PC-3 (cell line): ENCODE measurements around the gene CFAP99. TPM values are rescaled to one million over a fixed set of nuclear protein-coding genes. Genes with fewer than 3 reads are reported as not detected.

Experiments
- ATAC-seq: fragments of 200-7000 bp; cut with Tn5 transposase; 2 replicates; pipeline ENCODE4 v1.9.1; 2020; ENCODE audit warnings: mild to moderate bottlenecking, moderate library complexity
- BruUV-seq: library from RNA; stranded (reverse); fragments of 400-500 nt; replicated peaks from 2 replicates; lab custom pipeline; 2021; lab: Mats Ljungman, UMichigan
- CTCF ChIA-PET: fragments of 300-600 bp; sonication (Branson Sonifier 250); formaldehyde crosslinking; loops from one replicate; lab custom pipeline; 2022; ENCODE audit warnings: antibody characterized with exemption; lab: Charles Lee
- POLR2A ChIA-PET: fragments of 300-600 bp; sonication (Branson Sonifier 250); formaldehyde crosslinking; loops from one replicate; lab custom pipeline; 2022; ENCODE audit warnings: antibody characterized with exemption; ENCODE audit not compliant: unreplicated experiment; lab: Charles Lee
- DNase-seq: peaks from one replicate; pipeline ENCODE4 v3.0.0-alpha.2; 2015
- H2AFZ ChIP-seq: fragments of 300-600 bp; sonication (generic); 2 replicates; pipeline ENCODE4 v1.6.0; 2016; ENCODE audit warnings: antibody characterized with exemption, low read length
- H3F3A ChIP-seq: fragments of 300-600 bp; sonication (generic); one replicate; pipeline ENCODE4 v1.6.0; 2017; ENCODE audit warnings: antibody characterized with exemption, low read length, control low read depth, mild to moderate bottlenecking; ENCODE audit not compliant: unreplicated experiment
- H3K27ac ChIP-seq: fragments of 300-600 bp; sonication (generic); 2 replicates; pipeline ENCODE4 v1.5.1; 2016; ENCODE audit warnings: mild to moderate bottlenecking, low read length
- H3K27me3 ChIP-seq: fragments of 300-600 bp; sonication (generic); 2 replicates; pipeline ENCODE4 v1.6.1; 2016; ENCODE audit warnings: low read length, mixed read lengths
- H3K36me3 ChIP-seq: fragments of 300-600 bp; sonication (generic); 2 replicates; pipeline ENCODE4 v1.6.1; 2016; ENCODE audit warnings: low read depth, mixed run types, low read length, mixed read lengths
- H3K4me1 ChIP-seq: fragments of 300-600 bp; sonication (generic); 2 replicates; pipeline ENCODE4 v1.5.1; 2016; ENCODE audit warnings: low read length; ENCODE audit not compliant: insufficient read depth
- H3K4me2 ChIP-seq: fragments of 300-600 bp; sonication (generic); 2 replicates; pipeline ENCODE4 v1.6.0; 2016; ENCODE audit warnings: low read length
- H3K4me3 ChIP-seq: fragments of 300-600 bp; sonication (generic); 2 replicates; pipeline ENCODE4 v1.5.1; 2016; ENCODE audit warnings: mild to moderate bottlenecking, low read length, mixed read lengths
- H3K79me2 ChIP-seq: fragments of 300-600 bp; sonication (generic); 2 replicates; pipeline ENCODE4 v1.6.1; 2017; ENCODE audit warnings: low read length, mixed read lengths
- H3K9ac ChIP-seq: fragments of 300-600 bp; sonication (generic); 2 replicates; pipeline ENCODE4 v1.6.0; 2016; ENCODE audit warnings: mild to moderate bottlenecking, low read length
- H3K9me2 ChIP-seq: fragments of 300-600 bp; sonication (generic); replicated peaks from 2 replicates; pipeline ENCODE4 v1.6.1; 2016; ENCODE audit warnings: mixed run types, low read length, mixed read lengths
- H3K9me3 ChIP-seq: fragments of 300-600 bp; sonication (generic); 2 replicates; pipeline ENCODE4 v1.6.1; 2016; ENCODE audit warnings: low read length, mixed read lengths
- H4K20me1 ChIP-seq: fragments of 300-600 bp; sonication (generic); 2 replicates; pipeline ENCODE4 v1.6.1; 2016; ENCODE audit warnings: low read length, mixed read lengths
- CTCF ChIP-seq: fragments of 300-600 bp; sonication (generic); conservative IDR thresholded peaks from 2 replicates; pipeline ENCODE4 v1.5.1; 2017; ENCODE audit warnings: antibody characterized with exemption, low read depth, mild to moderate bottlenecking, low read length
- EZH2 ChIP-seq: fragments of 300-600 bp; sonication (generic); IDR thresholded peaks from one replicate; pipeline ENCODE4 v1.6.1; 2017; ENCODE audit warnings: antibody characterized with exemption, mild to moderate bottlenecking, low read length; ENCODE audit not compliant: unreplicated experiment
- EZH2phosphoT487 ChIP-seq: fragments of 300-600 bp; sonication (generic); IDR thresholded peaks from 2 replicates; pipeline ENCODE4 v1.6.1; 2018; ENCODE audit warnings: mild to moderate bottlenecking, antibody characterized with exemption, low read length, borderline replicate concordance
- intact Hi-C: fragments of 100-400 bp; cut with micrococcal nuclease; formaldehyde crosslinking; loops from 2 replicates; pipeline ENCODE4 v1.9.0; 2023
- total RNA-seq: library from RNA; depleted of rRNA; stranded (reverse); fragments of >200 nt; gene quantifications from 2 replicates; pipeline ENCODE4 v1.2.3, GENCODE V29; 2014

The CFAP99 gene
- total RNA-seq, 1 experiment from 2014 or later: not detected

GRCh38 chr4:2462218-2462991 is 43.6 kb downstream of the CFAP99 start:
- peak overlapping the region; percentile 79 for H3K4me2 ChIP-seq
- no peaks in the 10 kb centered on the region for H3K27me3 ChIP-seq
- ChIA-PET POLR2A (no interaction called here), CTCF (interaction anchor here (0.6 to 1.0 kb wide), 2 partner anchors 49 to 242 kb away, joined by 3 to 4 read pairs; no protein-coding TSS in a partner anchor)
- H3K9me2 ChIP-seq: no peaks in the 10 kb centered on the region
- ATAC-seq (peak; percentile 94), DNase-seq (peak; percentile 51)
- peak overlapping the region; percentile 60 for H3K4me3 ChIP-seq
- H2AFZ ChIP-seq: peak overlapping the region; percentile 66
- no peaks in the 10 kb centered on the region for H3K9me3 ChIP-seq
- no peaks in the 10 kb centered on the region for H4K20me1 ChIP-seq
- no peaks in the 10 kb centered on the region for H3K36me3 ChIP-seq
- TF ChIP-seq EZH2phosphoT487: no peak
- TF ChIP-seq EZH2: no peak
- peak; percentile 41; the same call in 1 of the 2 replicates for TF ChIP-seq CTCF
- BruUV-seq: no TSS peak
- H3K27ac ChIP-seq: no peak overlapping the region
- no peaks in the 10 kb centered on the region for H3K4me1 ChIP-seq
- no peaks in the 10 kb centered on the region for H3K79me2 ChIP-seq
- intact Hi-C loops: loop anchor here (5.0 to 10.0 kb wide), 2 partner anchors 48 to 240 kb away; partner anchors contain the start of genes CFAP99 and ZFYVE28
- H3F3A ChIP-seq: no peaks in the 10 kb centered on the region
- H3K9ac ChIP-seq: peak overlapping the region; percentile 27; the same call in 1 of the 2 replicates

- ATAC-seq: no peak; the same call in 1 of the 2 replicates
- POLR2A ChIA-PET: no interaction called here
These were observed 44.4 kb downstream of the CFAP99 start for GRCh38 chr4:2462992-2463762.

More at GRCh38 chr4:2462992-2463762, 44.4 kb downstream of the CFAP99 start:
- Histone ChIP-seq H3K9ac (no peak overlapping the region; the same call in 1 of the 2 replicates), H3K9me2 (no peaks in the 10 kb centered on the region), H3K79me2 (peaks cover 7% of the 10 kb centered on the region), H4K20me1 (no peaks in the 10 kb centered on the region), H2AFZ (no peak overlapping the region), H3K36me3 (no peaks in the 10 kb centered on the region), H3K27ac (no peak overlapping the region), H3K4me1 (peaks cover 5% of the 10 kb centered on the region; the same call in 1 of the 2 replicates), H3K27me3 (no peaks in the 10 kb centered on the region), H3K9me3 (no peaks in the 10 kb centered on the region), H3K4me3 (peak overlapping the region; percentile 60; the same call in 1 of the 2 replicates), H3K4me2 (peak overlapping the region; percentile 79), H3F3A (no peaks in the 10 kb centered on the region)
- DNase-seq: no peak
- TF ChIP-seq EZH2 (no peak), CTCF (peak; percentile 6; the same call in 1 of the 2 replicates), EZH2phosphoT487 (no peak)
- BruUV-seq: no TSS peak
- CTCF ChIA-PET: interaction anchor here (1.0 kb wide), 1 partner anchor 243 kb away, joined by 3 read pairs; no protein-coding TSS in a partner anchor
- intact Hi-C loops: loop anchor here (5.0 to 10.0 kb wide), 2 partner anchors 48 to 241 kb away; partner anchors contain the start of genes CFAP99 and ZFYVE28
